GM21717 (cell line): ENCODE results near the gene DCUN1D5.
A peak's percentile ranks its signal among the peaks of the same experiment; 100 is the strongest.

Experiments
- ATAC-seq: cut with Tn5 transposase; IDR thresholded peaks from one replicate; pipeline ENCODE4 v1.9.1; 2021; ENCODE audit warnings: mild to moderate bottlenecking, moderate library complexity; ENCODE audit not compliant: unreplicated experiment

DCUN1D5 gene

GRCh38 chr11:103091801-103092524 lies at the start of gene DCUN1D5:
Gene DCUN1D5, minus strand, starts transcription at chr11:103092160. Its CDS starts 288 bp downstream, at chr11:103091872.
- peak; percentile 100 for ATAC-seq

GRCh38 chr11:103125462-103125861 lies 33.5 kb upstream of the DCUN1D5 start:
- no peak for ATAC-seq

- no peak for ATAC-seq
Observed at GRCh38 chr11:103114836-103115235, 22.9 kb upstream of the DCUN1D5 start.

- no peak for ATAC-seq
Observed at GRCh38 chr11:103112364-103112763, 20.4 kb upstream of the DCUN1D5 start.

GRCh38 chr11:103111400-103111799 lies 19.4 kb upstream of the DCUN1D5 start:
- ATAC-seq, result no peak

GRCh38 chr11:103110391-103110790 lies 18.4 kb upstream of the DCUN1D5 start:
- no peak for ATAC-seq

GRCh38 chr11:103109818-103110388 lies 17.9 kb upstream of the DCUN1D5 start:
- ATAC-seq, result peak; percentile 13

GRCh38 chr11:103108933-103109817 lies 17.2 kb upstream of the DCUN1D5 start, which contains the start of gene DYNC2H1:
Gene DYNC2H1, plus strand, starts transcription at chr11:103109426. Its CDS starts 149 bp downstream, at chr11:103109575.
- peak; percentile 100 for ATAC-seq

- no peak for ATAC-seq
Observed at GRCh38 chr11:103097279-103097678, 5.3 kb upstream of the DCUN1D5 start.

- peak; percentile 42 for ATAC-seq
Observed at GRCh38 chr11:103091064-103091800, 728 bp downstream of the DCUN1D5 start.

GRCh38 chr11:103086461-103086860 lies 5.5 kb downstream of the DCUN1D5 start:
- no peak for ATAC-seq

- no peak for ATAC-seq
Observed at GRCh38 chr11:103085758-103086365, 6.1 kb downstream of the DCUN1D5 start.

GRCh38 chr11:103079833-103080232 lies 12.1 kb downstream of the DCUN1D5 start:
- ATAC-seq, result no peak

- no peak for ATAC-seq
Observed at GRCh38 chr11:103078710-103079109, 13.2 kb downstream of the DCUN1D5 start.

GRCh38 chr11:103077554-103077953 lies 14.4 kb downstream of the DCUN1D5 start:
- ATAC-seq, result no peak

GRCh38 chr11:103076361-103076760 lies 15.6 kb downstream of the DCUN1D5 start:
- no peak for ATAC-seq

GRCh38 chr11:103071008-103071407 lies 21.0 kb downstream of the DCUN1D5 start:
- no peak for ATAC-seq

GRCh38 chr11:103070142-103070541 lies 21.8 kb downstream of the DCUN1D5 start:
- no peak for ATAC-seq

- ATAC-seq, result no peak
Observed at GRCh38 chr11:103069367-103069766, 22.6 kb downstream of the DCUN1D5 start.

- no peak for ATAC-seq
Observed at GRCh38 chr11:103067118-103067517, 24.8 kb downstream of the DCUN1D5 start.
